Astrocyte (in vitro differentiated cells and primary cell): ENCODE measurements around the gene DAP3.

Source experiments
- EZH2 ChIP-seq: IDR thresholded peaks from 2 replicates; pipeline ENCODE4 v1.6.1; 2012; ENCODE audit warnings: mild to moderate bottlenecking, low read length, inconsistent platforms; ENCODE audit not compliant: insufficient read depth
- TF ChIP-seq, protein P1 (sequence below): IDR thresholded peaks from 2 replicates; pipeline ENCODE4 v1.5.1; 2011; ENCODE audit warnings: low read depth, mild to moderate bottlenecking, inconsistent platforms, low read length, moderate library complexity; ENCODE audit not compliant: insufficient read depth

GRCh38 chr1:155760751-155761475 is 72.0 kb downstream of the DAP3 start:
- TF ChIP-seq, protein P1, sequence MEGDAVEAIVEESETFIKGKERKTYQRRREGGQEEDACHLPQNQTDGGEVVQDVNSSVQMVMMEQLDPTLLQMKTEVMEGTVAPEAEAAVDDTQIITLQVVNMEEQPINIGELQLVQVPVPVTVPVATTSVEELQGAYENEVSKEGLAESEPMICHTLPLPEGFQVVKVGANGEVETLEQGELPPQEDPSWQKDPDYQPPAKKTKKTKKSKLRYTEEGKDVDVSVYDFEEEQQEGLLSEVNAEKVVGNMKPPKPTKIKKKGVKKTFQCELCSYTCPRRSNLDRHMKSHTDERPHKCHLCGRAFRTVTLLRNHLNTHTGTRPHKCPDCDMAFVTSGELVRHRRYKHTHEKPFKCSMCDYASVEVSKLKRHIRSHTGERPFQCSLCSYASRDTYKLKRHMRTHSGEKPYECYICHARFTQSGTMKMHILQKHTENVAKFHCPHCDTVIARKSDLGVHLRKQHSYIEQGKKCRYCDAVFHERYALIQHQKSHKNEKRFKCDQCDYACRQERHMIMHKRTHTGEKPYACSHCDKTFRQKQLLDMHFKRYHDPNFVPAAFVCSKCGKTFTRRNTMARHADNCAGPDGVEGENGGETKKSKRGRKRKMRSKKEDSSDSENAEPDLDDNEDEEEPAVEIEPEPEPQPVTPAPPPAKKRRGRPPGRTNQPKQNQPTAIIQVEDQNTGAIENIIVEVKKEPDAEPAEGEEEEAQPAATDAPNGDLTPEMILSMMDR, result no peak
- no peak for TF ChIP-seq EZH2
